HepG2 (cell line): ENCODE measurements around the gene MSL3B.

ENCODE experiments used
- EZH2 ChIP-seq: conservative IDR thresholded peaks from 2 replicates; pipeline ENCODE4 v1.6.1; 2012; ENCODE audit warnings: mild to moderate bottlenecking, low read depth, low read length, moderate library complexity
- POLR2A ChIP-seq, 2 experiments: IDR thresholded peaks; 2 replicates each; pipeline ENCODE4 v1.6.1; 2011; ENCODE audit warnings: low read depth in 2 of 2, low read length in 2 of 2, mild to moderate bottlenecking in 1 of 2, moderate library complexity in 1 of 2; ENCODE audit not compliant: insufficient read depth in 1 of 2
- RFX1 ChIP-seq: fragments of 450-650 bp; IDR thresholded peaks from 2 replicates; pipeline ENCODE4 v1.6.1; 2017
- SRSF9 ChIP-seq: fragments of 200-400 bp; formaldehyde crosslinking; IDR thresholded peaks from 2 replicates; pipeline ENCODE4 v1.6.1; 2018; ENCODE audit warnings: borderline replicate concordance, mild to moderate bottlenecking, low read depth, low read length; ENCODE audit not compliant: insufficient read depth, poor library complexity, severe bottlenecking
- TAF1 ChIP-seq: sonication (generic); formaldehyde crosslinking; IDR thresholded peaks from 2 replicates; pipeline ENCODE4 v1.4.0; 2020; ENCODE audit warnings: missing genetic modification reagents
- TEF ChIP-seq: sonication (generic); formaldehyde crosslinking; IDR thresholded peaks from 2 replicates; pipeline ENCODE4 v1.5.0; 2020; ENCODE audit warnings: missing genetic modification reagents
- TFE3 ChIP-seq: IDR thresholded peaks from 2 replicates; pipeline ENCODE4 v1.6.1; 2016
- ZNF274 ChIP-seq: sonication (generic); formaldehyde crosslinking; IDR thresholded peaks from 2 replicates; pipeline ENCODE4 v1.5.1; 2020; ENCODE audit warnings: mild to moderate bottlenecking, missing genetic modification reagents
- ZNF317 ChIP-seq: sonication (generic); formaldehyde crosslinking; IDR thresholded peaks from 2 replicates; pipeline ENCODE4 v1.5.0; 2020; ENCODE audit warnings: mild to moderate bottlenecking, missing genetic modification reagents
- ZNF768 ChIP-seq: sonication (generic); formaldehyde crosslinking; IDR thresholded peaks from 2 replicates; pipeline ENCODE4 v1.4.0; 2020; ENCODE audit warnings: missing genetic modification reagents
- TF ChIP-seq, protein P1 (sequence below): sonication (generic); formaldehyde crosslinking; IDR thresholded peaks from 2 replicates; pipeline ENCODE4 v1.4.0; 2020; ENCODE audit warnings: mild to moderate bottlenecking, missing genetic modification reagents

GRCh38 chr2:233832869-233833311, 35.3 kb downstream of the MSL3B start:
- no peak for TF ChIP-seq SRSF9
- no peak for TF ChIP-seq RFX1
- no peak for TF ChIP-seq TAF1
- TF ChIP-seq ZNF274 (CRISPR knock-in tag): no peak
- TF ChIP-seq POLR2A (IDR thresholded peaks at IDR 0.05; ENCODE audit: insufficient read depth in 1 of 2, low read depth in 2 of 2, low read length in 2 of 2): no peak
- no peak for TF ChIP-seq TFE3 (CRISPR knock-in tag)
- TF ChIP-seq ZNF317: no peak
- no peak for TF ChIP-seq TEF
- TF ChIP-seq ZNF768 (CRISPR knock-in tag): no peak; the same call in 1 of the 2 replicates
- TF ChIP-seq, protein P1, sequence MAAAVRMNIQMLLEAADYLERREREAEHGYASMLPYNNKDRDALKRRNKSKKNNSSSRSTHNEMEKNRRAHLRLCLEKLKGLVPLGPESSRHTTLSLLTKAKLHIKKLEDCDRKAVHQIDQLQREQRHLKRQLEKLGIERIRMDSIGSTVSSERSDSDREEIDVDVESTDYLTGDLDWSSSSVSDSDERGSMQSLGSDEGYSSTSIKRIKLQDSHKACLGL (CRISPR knock-in tag): no peak
- TF ChIP-seq EZH2: no peak
